Neural progenitor cell (in vitro differentiated cells): ENCODE data around the gene CHCHD10.

ENCODE experiments used
- CTCF ChIP-seq: fragments of 200-600 bp; sonication (generic); IDR thresholded peaks from 2 replicates; pipeline ENCODE4 v1.5.1; 2017; ENCODE audit warnings: antibody characterized with exemption, mild to moderate bottlenecking
- EZH2 ChIP-seq: fragments of 200-600 bp; sonication (generic); IDR thresholded peaks from 2 replicates; pipeline ENCODE4 v1.6.1; 2017; ENCODE audit warnings: antibody characterized with exemption, mild to moderate bottlenecking, moderate library complexity

- TF ChIP-seq CTCF (no peak), EZH2 (no peak)
These were observed 12.1 kb downstream of the CHCHD10 start for GRCh38 chr22:23755711-23756110.
